Hepatocyte (in vitro differentiated cells): Measurements from ENCODE around the gene PCDH9. TPM values are rescaled to one million over a fixed set of nuclear protein-coding genes. Genes with fewer than 3 reads are reported as not detected.
"Not testable (repeated sequence)": the region's sequence is repeated elsewhere in the genome, so short reads cannot be mapped to it uniquely, and the experiment has no call there.

ENCODE experiments used
- DNase-seq: peaks from one replicate; pipeline ENCODE4 v3.0.0-alpha.2; 2016; ENCODE audit warnings: low spot score
- H2AFZ ChIP-seq: fragments of 200-600 bp; sonication (generic); 2 replicates; pipeline ENCODE4 v1.6.0; 2016; ENCODE audit warnings: antibody characterized with exemption, mild to moderate bottlenecking
- H3K27ac ChIP-seq: fragments of 200-600 bp; sonication (generic); 2 replicates; pipeline ENCODE4 v1.5.1; 2016; ENCODE audit warnings: mild to moderate bottlenecking
- H3K27me3 ChIP-seq: fragments of 200-600 bp; sonication (generic); 2 replicates; pipeline ENCODE4 v1.6.1; 2016
- H3K36me3 ChIP-seq: fragments of 200-600 bp; sonication (generic); replicated peaks from 2 replicates; pipeline ENCODE4 v1.5.1; 2016; ENCODE audit warnings: low read depth; ENCODE audit not compliant: insufficient read depth
- H3K4me1 ChIP-seq: fragments of 200-600 bp; sonication (generic); 2 replicates; pipeline ENCODE4 v1.5.1; 2016; ENCODE audit warnings: mild to moderate bottlenecking, moderate library complexity; ENCODE audit not compliant: insufficient read depth
- H3K4me2 ChIP-seq: fragments of 200-600 bp; sonication (generic); 2 replicates; pipeline ENCODE4 v1.6.0; 2016
- H3K4me3 ChIP-seq: fragments of 200-600 bp; sonication (generic); 2 replicates; pipeline ENCODE4 v1.5.1; 2016; ENCODE audit warnings: mild to moderate bottlenecking
- H3K79me2 ChIP-seq: fragments of 200-600 bp; sonication (generic); 2 replicates; pipeline ENCODE4 v1.6.0; 2017; ENCODE audit warnings: mild to moderate bottlenecking
- H3K9me2 ChIP-seq: fragments of 200-600 bp; sonication (generic); replicated peaks from 2 replicates; pipeline ENCODE4 v1.6.0; 2017; ENCODE audit warnings: mild to moderate bottlenecking; ENCODE audit not compliant: insufficient read depth
- H3K9me3 ChIP-seq: fragments of 200-600 bp; sonication (generic); 2 replicates; pipeline ENCODE4 v1.5.1; 2016; ENCODE audit warnings: low read depth, mild to moderate bottlenecking
- H4K20me1 ChIP-seq: fragments of 200-600 bp; sonication (generic); 2 replicates; pipeline ENCODE4 v1.6.0; 2016; ENCODE audit warnings: mild to moderate bottlenecking; ENCODE audit not compliant: insufficient read depth, poor library complexity, severe bottlenecking
- CTCF ChIP-seq: fragments of 200-600 bp; sonication (generic); IDR thresholded peaks from 2 replicates; pipeline ENCODE4 v1.5.1; 2016; ENCODE audit warnings: antibody characterized with exemption, mild to moderate bottlenecking; ENCODE audit not compliant: poor library complexity
- EZH2 ChIP-seq: fragments of 200-600 bp; sonication (generic); IDR thresholded peaks from 2 replicates; pipeline ENCODE4 v1.6.1; 2016; ENCODE audit warnings: antibody characterized with exemption, mild to moderate bottlenecking, borderline replicate concordance
- EZH2phosphoT487 ChIP-seq: fragments of 200-600 bp; sonication (generic); IDR thresholded peaks from one replicate; pipeline ENCODE4 v1.6.1; 2018; ENCODE audit warnings: antibody characterized with exemption, mild to moderate bottlenecking, low read depth, moderate library complexity; ENCODE audit not compliant: unreplicated experiment, severe bottlenecking
- WGBS: methylation state at CpG from one replicate; pipeline ENCODE4 v1.1.6; 2016; ENCODE audit warnings: low lambda C conversion rate; ENCODE audit errors: missing lambda C conversion rate; 5-methylcytosine and 5-hydroxymethylcytosine counted together
- polyA plus RNA-seq: library from polyadenylated mRNA; unstranded; fragments of >200 nt; fragmentation: Nextera tagmentation; extraction: Ambion mirVana; gene quantifications from 2 replicates; pipeline ENCODE4 v1.2.1, GENCODE V29; 2016
- small RNA-seq: library from RNA; depleted of rRNA; stranded (forward); fragments of <200 nt; gene quantifications from one replicate; pipeline ENCODE3, GENCODE V24; 2014
- total RNA-seq: library from RNA; depleted of rRNA; stranded (reverse); fragments of >200 nt; gene quantifications from 2 replicates; pipeline ENCODE4 v1.2.3, GENCODE V29; 2014

Gene PCDH9
- total and polyA plus RNA-seq, 2 experiments from 2014 or later: 6.9 to 15.0 TPM

- no peak overlapping the region for H3K27ac ChIP-seq
- H3K4me3 ChIP-seq: no peak overlapping the region
- H3K79me2 ChIP-seq: no peaks in the 10 kb centered on the region
- no peaks in the 10 kb centered on the region for H3K9me3 ChIP-seq
- no peaks in the 10 kb centered on the region for H4K20me1 ChIP-seq
- no peaks in the 10 kb centered on the region for H3K9me2 ChIP-seq
- H2AFZ ChIP-seq: no peak overlapping the region
- DNase-seq: no peak
- no peaks in the 10 kb centered on the region for H3K36me3 ChIP-seq
- H3K4me1 ChIP-seq: no peaks in the 10 kb centered on the region
- no peaks in the 10 kb centered on the region for H3K27me3 ChIP-seq
- WGBS: 79% methylated on average over 4 of the region's 4 CpGs
- no peak for TF ChIP-seq CTCF
- no peak for TF ChIP-seq EZH2
- no peak for TF ChIP-seq EZH2phosphoT487
- no peak overlapping the region for H3K4me2 ChIP-seq
These were observed 964.8 kb downstream of the PCDH9 start for GRCh38 chr13:66265371-66265770.

DNA sequence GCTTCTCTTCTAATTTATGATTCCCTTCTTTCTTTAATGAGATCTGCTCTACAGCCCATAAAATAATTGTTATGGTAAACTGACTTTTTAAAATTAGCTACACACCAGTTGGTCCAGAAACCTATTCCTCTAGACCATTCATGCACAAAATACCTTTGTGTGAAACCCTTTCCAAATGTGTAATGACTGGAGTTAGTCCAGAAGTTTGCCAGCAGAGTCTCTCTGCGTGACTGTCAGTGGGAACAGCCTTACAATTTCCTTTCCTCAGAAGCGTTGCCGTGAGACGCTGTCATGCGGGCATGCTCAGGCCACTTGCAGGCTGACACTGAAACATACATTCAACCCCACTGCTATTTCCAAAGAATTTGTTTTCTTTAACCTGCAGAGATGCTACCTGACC is 965.2 kb downstream of the PCDH9 start:
- no peaks in the 10 kb centered on the region for H3K9me2 ChIP-seq
- no peak overlapping the region for H3K4me2 ChIP-seq
- no peaks in the 10 kb centered on the region for H3K27me3 ChIP-seq
- no peaks in the 10 kb centered on the region for H3K4me1 ChIP-seq
- DNase-seq: no peak
- no peaks in the 10 kb centered on the region for H3K9me3 ChIP-seq
- TF ChIP-seq CTCF (no peak), EZH2phosphoT487 (no peak), EZH2 (no peak)
- no peaks in the 10 kb centered on the region for H3K79me2 ChIP-seq
- H3K4me3 ChIP-seq: no peak overlapping the region
- no peaks in the 10 kb centered on the region for H4K20me1 ChIP-seq
- H2AFZ ChIP-seq: no peak overlapping the region
- no peaks in the 10 kb centered on the region for H3K36me3 ChIP-seq
- WGBS: 59% methylated on average over 5 of the region's 5 CpGs
- H3K27ac ChIP-seq: no peak overlapping the region

- Histone ChIP-seq H3K4me3 (no peak overlapping the region), H2AFZ (no peak overlapping the region), H3K4me1 (no peaks in the 10 kb centered on the region), H3K4me2 (no peak overlapping the region), H3K9me2 (no peaks in the 10 kb centered on the region), H3K27ac (no peak overlapping the region), H3K9me3 (no peaks in the 10 kb centered on the region), H4K20me1 (no peaks in the 10 kb centered on the region), H3K79me2 (no peaks in the 10 kb centered on the region), H3K36me3 (no peaks in the 10 kb centered on the region), H3K27me3 (no peaks in the 10 kb centered on the region)
- 77% methylated on average over 1 of the region's 1 CpG for WGBS
- TF ChIP-seq EZH2: no peak
- no peak for TF ChIP-seq EZH2phosphoT487
- no peak for TF ChIP-seq CTCF
- no peak for DNase-seq
These were observed 967.8 kb downstream of the PCDH9 start for GRCh38 chr13:66262330-66262729.

DNA sequence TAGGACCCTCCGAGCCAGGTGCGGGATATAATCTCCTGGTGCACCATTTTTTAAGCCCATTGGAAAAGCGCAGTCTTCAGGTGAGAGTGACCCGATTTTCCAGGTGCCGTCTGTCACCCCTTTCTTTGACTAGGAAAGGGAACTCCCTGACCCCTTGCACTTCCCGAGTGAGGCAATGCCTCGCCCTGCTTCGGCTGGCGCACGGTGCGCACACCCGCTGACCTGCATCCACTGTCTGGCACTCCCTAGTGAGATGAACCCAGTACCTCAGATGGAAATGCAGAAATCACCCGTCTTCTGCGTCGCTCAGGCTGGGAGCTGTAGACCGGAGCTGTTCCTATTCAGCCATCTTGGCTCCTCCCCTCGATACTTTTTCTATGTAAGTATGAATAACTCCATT is 970.7 kb downstream of the PCDH9 start:
- H3K27me3 ChIP-seq, DNase-seq, H3K9me2 ChIP-seq, H3K27ac ChIP-seq, H3K79me2 ChIP-seq, H3K4me3 ChIP-seq, H4K20me1 ChIP-seq, H3K36me3 ChIP-seq, H3K4me2 ChIP-seq, H3K9me3 ChIP-seq, H2AFZ ChIP-seq, H3K4me1 ChIP-seq: not testable (repeated sequence)
- WGBS: 91% methylated on average over 17 of the region's 17 CpGs

Small RNA genes lying within 50 kb of the gene (small RNA-seq; reads per million reads assigned to genes)
- not detected for gene RNU7-87P
